Measurements from ENCODE around the gene RAMP1.
A peak's percentile ranks its signal among the peaks of the same experiment; 100 is the strongest.

RAMP1 gene

GRCh38 chr2:237904831-237905599 lies 45.6 kb downstream of the RAMP1 start:
- peak; percentile 27 for DNase-seq (ENCODE audit: low read depth)
- TF ChIP-seq, protein P1, sequence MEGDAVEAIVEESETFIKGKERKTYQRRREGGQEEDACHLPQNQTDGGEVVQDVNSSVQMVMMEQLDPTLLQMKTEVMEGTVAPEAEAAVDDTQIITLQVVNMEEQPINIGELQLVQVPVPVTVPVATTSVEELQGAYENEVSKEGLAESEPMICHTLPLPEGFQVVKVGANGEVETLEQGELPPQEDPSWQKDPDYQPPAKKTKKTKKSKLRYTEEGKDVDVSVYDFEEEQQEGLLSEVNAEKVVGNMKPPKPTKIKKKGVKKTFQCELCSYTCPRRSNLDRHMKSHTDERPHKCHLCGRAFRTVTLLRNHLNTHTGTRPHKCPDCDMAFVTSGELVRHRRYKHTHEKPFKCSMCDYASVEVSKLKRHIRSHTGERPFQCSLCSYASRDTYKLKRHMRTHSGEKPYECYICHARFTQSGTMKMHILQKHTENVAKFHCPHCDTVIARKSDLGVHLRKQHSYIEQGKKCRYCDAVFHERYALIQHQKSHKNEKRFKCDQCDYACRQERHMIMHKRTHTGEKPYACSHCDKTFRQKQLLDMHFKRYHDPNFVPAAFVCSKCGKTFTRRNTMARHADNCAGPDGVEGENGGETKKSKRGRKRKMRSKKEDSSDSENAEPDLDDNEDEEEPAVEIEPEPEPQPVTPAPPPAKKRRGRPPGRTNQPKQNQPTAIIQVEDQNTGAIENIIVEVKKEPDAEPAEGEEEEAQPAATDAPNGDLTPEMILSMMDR (conservative IDR thresholded peaks at IDR 0.05; ENCODE audit: low read depth, low read length) = no peak

DNA sequence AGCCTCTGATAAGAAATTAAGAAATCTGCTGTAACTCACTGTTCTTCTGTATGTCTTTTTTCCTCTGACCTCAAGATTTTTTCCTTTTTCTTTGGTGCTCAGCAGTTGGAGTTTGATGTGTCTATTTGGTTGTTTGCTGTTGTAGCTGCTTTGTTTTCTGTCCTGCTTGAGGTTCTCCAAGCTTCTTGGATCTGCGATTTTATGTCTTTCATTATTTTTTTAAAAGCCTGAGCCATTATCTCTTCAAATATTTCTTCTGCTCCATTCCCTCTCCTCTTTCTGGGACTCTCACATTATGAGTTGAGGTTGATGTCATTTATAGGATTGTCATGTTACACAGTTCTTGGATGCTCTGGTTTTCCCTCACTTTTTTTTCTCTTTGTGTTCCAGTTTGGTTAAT lies 47.7 kb downstream of the RAMP1 start:
- TF ChIP-seq, protein P1 (conservative IDR thresholded peaks at IDR 0.05; ENCODE audit: low read depth, low read length) = no peak

More at GRCh38 chr2:237904831-237905599, 45.6 kb downstream of the RAMP1 start:
- no peak overlapping the region for H3K4me3 ChIP-seq (ENCODE audit: low read depth, low read length)

GRCh38 chr2:237909075-237909695 lies 49.8 kb downstream of the RAMP1 start:
- no peak for DNase-seq (ENCODE audit: low read depth)
- no peak overlapping the region for H3K4me3 ChIP-seq (ENCODE audit: low read depth, low read length)
- TF ChIP-seq, protein P1 (conservative IDR thresholded peaks at IDR 0.05; ENCODE audit: low read depth, low read length) = no peak

More for the DNA sequence above, 47.7 kb downstream of the RAMP1 start:
- no peak overlapping the region for H3K4me3 ChIP-seq (ENCODE audit: low read depth, low read length)
- no peak for DNase-seq (ENCODE audit: low read depth)

DNA sequence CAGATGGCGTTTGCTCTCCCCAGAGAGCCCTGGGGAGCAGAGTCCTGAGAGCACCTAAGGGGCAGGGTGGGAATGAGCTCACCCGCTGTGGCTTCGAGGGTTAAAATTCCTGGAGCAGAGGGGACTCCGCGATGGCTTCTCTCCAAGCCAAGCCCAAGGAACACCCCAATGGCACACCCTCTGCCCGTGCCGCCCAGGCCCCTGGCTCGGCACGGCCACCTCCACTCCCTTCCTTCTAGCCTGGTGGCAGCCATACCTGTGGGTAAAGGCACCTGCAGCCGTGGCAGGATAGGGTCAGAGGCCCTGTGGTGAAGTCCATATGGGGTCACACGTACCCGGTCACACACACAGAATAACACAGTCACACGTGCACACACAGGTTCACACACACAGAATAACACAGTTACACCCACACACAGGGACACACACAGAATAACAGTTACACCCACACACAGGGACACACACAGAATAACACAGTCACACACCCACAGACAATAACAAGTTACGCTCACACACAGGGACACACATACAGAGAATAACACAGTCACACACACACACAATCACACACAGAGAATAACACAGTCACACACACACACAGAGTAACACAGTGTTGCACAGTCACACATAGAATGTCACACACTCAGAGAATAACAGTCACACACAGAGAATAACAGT lies 50.5 kb downstream of the RAMP1 start:
- no peak for DNase-seq (ENCODE audit: low read depth)
- TF ChIP-seq, protein P1 (conservative IDR thresholded peaks at IDR 0.05; ENCODE audit: low read depth, low read length) = no peak
- H3K4me3 ChIP-seq (ENCODE audit: low read depth, low read length) = no peak overlapping the region

DNA sequence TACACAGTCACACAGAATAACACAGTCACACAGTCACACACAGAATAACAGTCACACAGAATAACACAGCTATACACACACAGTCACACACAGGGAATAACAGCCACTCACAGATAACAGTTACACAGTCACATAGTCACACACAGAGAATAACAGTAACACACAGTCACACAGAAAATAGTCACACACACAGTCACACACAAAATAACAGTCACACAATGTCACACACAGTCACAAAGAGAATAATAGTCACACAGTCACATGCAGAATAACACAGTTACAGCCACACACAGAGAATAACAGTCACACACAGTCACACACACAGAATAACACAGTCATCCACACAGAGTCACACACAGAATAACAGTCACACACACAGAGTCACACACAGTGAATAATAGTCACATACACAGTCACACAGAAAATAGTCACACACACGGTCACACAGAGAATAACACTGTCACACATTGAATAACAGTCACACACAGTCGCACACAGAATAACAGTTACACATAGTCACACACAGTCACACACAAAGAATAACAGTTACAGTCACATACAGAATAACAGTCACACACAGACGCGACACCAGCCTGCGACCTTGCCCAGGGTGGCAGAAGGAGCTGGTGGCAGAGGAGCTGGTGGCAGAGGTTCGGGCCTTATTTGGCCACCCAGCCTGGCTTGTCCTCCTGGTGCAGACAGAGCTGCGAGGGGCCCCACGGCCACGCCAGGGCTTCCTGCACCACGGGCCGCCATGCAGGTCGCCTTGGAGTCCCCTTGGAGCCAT lies 51.3 kb downstream of the RAMP1 start:
- no peak overlapping the region for H3K4me3 ChIP-seq (ENCODE audit: low read depth, low read length)
- TF ChIP-seq, protein P1 (conservative IDR thresholded peaks at IDR 0.05; ENCODE audit: low read depth, low read length) = no peak
- no peak for DNase-seq (ENCODE audit: low read depth)

- no peak overlapping the region for H3K4me3 ChIP-seq (ENCODE audit: low read depth, low read length)
- TF ChIP-seq, protein P1 (conservative IDR thresholded peaks at IDR 0.05; ENCODE audit: low read depth, low read length) = no peak
- DNase-seq (ENCODE audit: low read depth) = no peak
Measured at GRCh38 chr2:237911363-237912017, 52.1 kb downstream of the RAMP1 start.
